ENCODE data around the gene SLC25A4. TPM values are rescaled to one million over a fixed set of nuclear protein-coding genes. Genes with fewer than 3 reads are reported as not detected.
"Not testable (repeated sequence)": the region's sequence is repeated elsewhere in the genome, so short reads cannot be mapped to it uniquely, and the experiment has no call there.

SLC25A4 gene
- polyA plus RNA-seq, 1 donor (not counting 4 experiments of a cell fraction or from before 2014, with no cell fraction given) = 13.2 TPM

GRCh38 chr4:185104733-185105132, 38.3 kb upstream of the SLC25A4 start:
- FAIRE-seq (no peak), DNase-seq (ENCODE audit: low read depth, low spot score) (no peak)
- Histone ChIP-seq H3K4me3 (ENCODE audit: control insufficient read depth in 2 of 3, extremely low read depth in 1 of 3, insufficient read depth in 2 of 3, low read depth in 1 of 3, low read length in 3 of 3) (no peak overlapping the region), H3K27ac (ENCODE audit: control insufficient read depth, insufficient read depth, low read length) (no peak overlapping the region), H3K9me3 (ENCODE audit: control insufficient read depth, low read depth, low read length) (no peaks in the 10 kb centered on the region), H2AFZ (ENCODE audit: control insufficient read depth, low read length) (no peak overlapping the region), H3K9me1 (ENCODE audit: control insufficient read depth, extremely low read depth, insufficient read depth, low read length) (no peaks in the 10 kb centered on the region), H3K9ac (ENCODE audit: control insufficient read depth, extremely low read depth, insufficient read depth, low read length) (no peak overlapping the region), H4K20me1 (ENCODE audit: control insufficient read depth, extremely low read depth, insufficient read depth, low read length) (no peaks in the 10 kb centered on the region), H3K4me2 (ENCODE audit: control insufficient read depth, extremely low read depth, insufficient read depth, low read depth, low read length) (no peak overlapping the region), H3K36me3 (ENCODE audit: control insufficient read depth in 2 of 2, extremely low read depth in 1 of 2, insufficient read depth in 2 of 2, low read length in 2 of 2) (no peaks in the 10 kb centered on the region), H3K79me2 (ENCODE audit: control insufficient read depth, insufficient read depth, low read length) (no peaks in the 10 kb centered on the region), H3K4me1 (ENCODE audit: control insufficient read depth, extremely low read depth, insufficient read depth, low read length) (no peaks in the 10 kb centered on the region), H3K27me3 (ENCODE audit: control insufficient read depth, extremely low read depth, insufficient read depth, low read length) (no peaks in the 10 kb centered on the region)
- TF ChIP-seq CTCF (optimal IDR thresholded peaks at IDR 0.05 in 1 of 3, IDR thresholded peaks at IDR 0.05 in 1 of 3, conservative IDR thresholded peaks at IDR 0.05 in 1 of 3; ENCODE audit: extremely low read depth in 1 of 3, insufficient read depth in 2 of 3, low read length in 3 of 3) (no peak), EZH2 (IDR thresholded peaks at IDR 0.05; ENCODE audit: low read length) (no peak)
- dilution Hi-C loops (cut with MboI; ENCODE audit: extremely low pct_ligation_motif_present, low sequenced_read_pairs) = no loop called here

GRCh38 chr4:185106353-185106752, 36.7 kb upstream of the SLC25A4 start:
- dilution Hi-C loops (cut with MboI; ENCODE audit: extremely low pct_ligation_motif_present, low sequenced_read_pairs) = no loop called here
- no peaks in the 10 kb centered on the region for H3K36me3 ChIP-seq (ENCODE audit: control insufficient read depth in 2 of 2, extremely low read depth in 1 of 2, insufficient read depth in 2 of 2, low read length in 2 of 2)
- H3K9ac ChIP-seq (ENCODE audit: control insufficient read depth, extremely low read depth, insufficient read depth, low read length) = no peak overlapping the region
- DNase-seq (ENCODE audit: low read depth, low spot score) = no peak
- no peak for FAIRE-seq
- no peak overlapping the region for H3K27ac ChIP-seq (ENCODE audit: control insufficient read depth, insufficient read depth, low read length)
- no peaks in the 10 kb centered on the region for H4K20me1 ChIP-seq (ENCODE audit: control insufficient read depth, extremely low read depth, insufficient read depth, low read length)
- no peaks in the 10 kb centered on the region for H3K9me3 ChIP-seq (ENCODE audit: control insufficient read depth, low read depth, low read length)
- no peak for TF ChIP-seq EZH2 (IDR thresholded peaks at IDR 0.05; ENCODE audit: low read length)
- no peak overlapping the region for H3K4me2 ChIP-seq (ENCODE audit: control insufficient read depth, extremely low read depth, insufficient read depth, low read depth, low read length)
- H2AFZ ChIP-seq (ENCODE audit: control insufficient read depth, low read length) = no peak overlapping the region
- H3K4me3 ChIP-seq (ENCODE audit: control insufficient read depth in 2 of 3, extremely low read depth in 1 of 3, insufficient read depth in 2 of 3, low read depth in 1 of 3, low read length in 3 of 3) = no peak overlapping the region
- no peaks in the 10 kb centered on the region for H3K4me1 ChIP-seq (ENCODE audit: control insufficient read depth, extremely low read depth, insufficient read depth, low read length)
- no peaks in the 10 kb centered on the region for H3K27me3 ChIP-seq (ENCODE audit: control insufficient read depth, extremely low read depth, insufficient read depth, low read length)
- H3K9me1 ChIP-seq (ENCODE audit: control insufficient read depth, extremely low read depth, insufficient read depth, low read length) = no peaks in the 10 kb centered on the region
- H3K79me2 ChIP-seq (ENCODE audit: control insufficient read depth, insufficient read depth, low read length) = no peaks in the 10 kb centered on the region

GRCh38 chr4:185107574-185107973, 35.5 kb upstream of the SLC25A4 start:
- DNase-seq (ENCODE audit: low read depth, low spot score); H3K4me3 ChIP-seq (ENCODE audit: control insufficient read depth in 2 of 3, extremely low read depth in 1 of 3, insufficient read depth in 2 of 3, low read depth in 1 of 3, low read length in 3 of 3); H3K79me2 ChIP-seq (ENCODE audit: control insufficient read depth, insufficient read depth, low read length); H2AFZ ChIP-seq (ENCODE audit: control insufficient read depth, low read length); H3K9me1 ChIP-seq (ENCODE audit: control insufficient read depth, extremely low read depth, insufficient read depth, low read length); FAIRE-seq; H3K27me3 ChIP-seq (ENCODE audit: control insufficient read depth, extremely low read depth, insufficient read depth, low read length); H3K36me3 ChIP-seq (ENCODE audit: control insufficient read depth in 2 of 2, extremely low read depth in 1 of 2, insufficient read depth in 2 of 2, low read length in 2 of 2); H3K4me1 ChIP-seq (ENCODE audit: control insufficient read depth, extremely low read depth, insufficient read depth, low read length); H3K9ac ChIP-seq (ENCODE audit: control insufficient read depth, extremely low read depth, insufficient read depth, low read length); H4K20me1 ChIP-seq (ENCODE audit: control insufficient read depth, extremely low read depth, insufficient read depth, low read length); dilution Hi-C loops (cut with MboI; ENCODE audit: extremely low pct_ligation_motif_present, low sequenced_read_pairs); H3K27ac ChIP-seq (ENCODE audit: control insufficient read depth, insufficient read depth, low read length); H3K4me2 ChIP-seq (ENCODE audit: control insufficient read depth, extremely low read depth, insufficient read depth, low read depth, low read length); H3K9me3 ChIP-seq (ENCODE audit: control insufficient read depth, low read depth, low read length): not testable (repeated sequence)

All from keratinocyte (primary cell).